ENCODE measurements around the gene KY.

DNA sequence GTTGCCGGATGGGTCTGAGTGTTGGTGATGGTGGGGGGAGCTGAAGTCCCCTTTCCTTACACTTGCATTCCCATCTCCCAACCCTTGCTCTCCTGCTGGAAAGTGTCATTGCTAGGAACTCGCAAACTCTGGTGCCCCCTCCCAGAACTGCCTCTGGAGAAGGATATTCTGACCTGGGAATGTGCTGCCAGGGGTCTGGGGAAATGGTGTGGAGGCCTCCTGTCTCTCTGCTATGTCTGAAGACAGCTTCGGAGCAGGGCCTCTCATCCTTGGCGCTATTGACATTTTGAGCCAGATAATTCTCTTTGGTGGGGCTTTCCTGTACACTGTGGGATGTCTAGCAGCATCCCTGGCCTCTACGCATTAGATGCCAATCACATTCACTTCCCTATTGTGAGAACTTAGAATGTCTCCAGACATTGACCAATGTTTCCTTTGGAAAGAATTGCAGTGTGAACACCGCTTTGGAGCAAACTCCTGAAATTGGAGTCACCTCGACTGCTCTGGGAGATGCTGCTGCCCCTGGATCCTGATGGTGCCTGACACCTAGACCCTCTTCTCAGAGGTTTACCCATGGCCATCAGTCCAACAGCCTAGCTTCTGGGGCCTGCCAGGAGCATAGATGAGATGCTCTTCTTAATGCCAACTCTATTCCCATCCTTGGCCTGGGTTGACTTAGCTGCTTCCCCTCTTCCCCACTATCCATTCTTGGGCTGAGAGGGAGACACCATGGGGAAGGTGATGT lies 2.2 kb upstream of the KY start:
- TF ChIP-seq CTCF (conservative IDR thresholded peaks at IDR 0.05; ENCODE audit: low read depth in 2 of 2) (no peak), EZH2phosphoT487 (IDR thresholded peaks at IDR 0.05; ENCODE audit: unreplicated experiment) (no peak), REST (IDR thresholded peaks at IDR 0.05; ENCODE audit: unreplicated experiment) (no peak), POLR2AphosphoS5 (IDR thresholded peaks at IDR 0.05; ENCODE audit: low read depth) (no peak), EZH2 (IDR thresholded peaks at IDR 0.05; ENCODE audit: low read depth, unreplicated experiment) (no peak), CREB1 (CRISPR knock-in tag; IDR thresholded peaks at IDR 0.05; ENCODE audit: low read depth) (no peak), ZNF114 (CRISPR knock-in tag; IDR thresholded peaks at IDR 0.05) (no peak)

Measured in GM23338 (cell line).